IPS-18a (cell line): Measurements from ENCODE around the gene WNT2.
"Not testable (repeated sequence)": the region's sequence is repeated elsewhere in the genome, so short reads cannot be mapped to it uniquely, and the experiment has no call there.

Source experiments
- H3K27ac ChIP-seq: one replicate; pipeline ENCODE4 v1.5.1; 2013; ENCODE audit warnings: low read length
- H3K27me3 ChIP-seq: one replicate; pipeline ENCODE4 v1.6.1; 2013; ENCODE audit warnings: mild to moderate bottlenecking, low read length; ENCODE audit not compliant: control insufficient read depth, insufficient read depth
- H3K36me3 ChIP-seq: one replicate; pipeline ENCODE4 v1.6.1; 2013; ENCODE audit warnings: low read depth, low read length; ENCODE audit not compliant: control insufficient read depth
- H3K4me1 ChIP-seq: one replicate; pipeline ENCODE4 v1.6.1; 2013; ENCODE audit warnings: low read depth, low read length; ENCODE audit not compliant: control insufficient read depth
- H3K4me3 ChIP-seq: one replicate; pipeline ENCODE4 v1.5.1; 2013; ENCODE audit warnings: low read length
- H3K9ac ChIP-seq: one replicate; pipeline ENCODE4 v1.6.1; 2013; ENCODE audit warnings: mild to moderate bottlenecking, low read length, moderate library complexity
- H3K9me3 ChIP-seq: one replicate; pipeline ENCODE4 v1.6.1; 2013; ENCODE audit warnings: low read depth, low read length; ENCODE audit not compliant: control insufficient read depth

WNT2 gene

GRCh38 chr7:117251687-117252086 is 71.2 kb downstream of the WNT2 start:
- no peaks in the 10 kb centered on the region for H3K9me3 ChIP-seq
- H3K36me3 ChIP-seq: no peaks in the 10 kb centered on the region
- no peak overlapping the region for H3K27ac ChIP-seq
- H3K9ac ChIP-seq: no peak overlapping the region
- H3K27me3 ChIP-seq: no peaks in the 10 kb centered on the region
- H3K4me3 ChIP-seq: no peak overlapping the region
- no peaks in the 10 kb centered on the region for H3K4me1 ChIP-seq

- no peak overlapping the region for H3K4me3 ChIP-seq
- no peaks in the 10 kb centered on the region for H3K9me3 ChIP-seq
- H3K36me3 ChIP-seq: no peaks in the 10 kb centered on the region
- no peaks in the 10 kb centered on the region for H3K4me1 ChIP-seq
- no peak overlapping the region for H3K9ac ChIP-seq
- no peaks in the 10 kb centered on the region for H3K27me3 ChIP-seq
- no peak overlapping the region for H3K27ac ChIP-seq
Observed at GRCh38 chr7:117250801-117251200, 72.1 kb downstream of the WNT2 start.

- H3K4me1 ChIP-seq: no peaks in the 10 kb centered on the region
- no peaks in the 10 kb centered on the region for H3K27me3 ChIP-seq
Observed at GRCh38 chr7:117250245-117250644, 72.6 kb downstream of the WNT2 start.

GRCh38 chr7:117249696-117250095 is 73.2 kb downstream of the WNT2 start:
- no peaks in the 10 kb centered on the region for H3K27me3 ChIP-seq

More at GRCh38 chr7:117250245-117250644, 72.6 kb downstream of the WNT2 start:
- Histone ChIP-seq H3K9me3 (peaks cover 1% of the 10 kb centered on the region), H3K36me3 (no peaks in the 10 kb centered on the region), H3K27ac (no peak overlapping the region), H3K9ac (no peak overlapping the region), H3K4me3 (no peak overlapping the region)

GRCh38 chr7:117248829-117249228 is 74.0 kb downstream of the WNT2 start:
- no peak overlapping the region for H3K4me3 ChIP-seq
- no peaks in the 10 kb centered on the region for H3K36me3 ChIP-seq
- H3K9me3 ChIP-seq: peaks cover 3% of the 10 kb centered on the region
- no peak overlapping the region for H3K9ac ChIP-seq
- no peaks in the 10 kb centered on the region for H3K4me1 ChIP-seq
- H3K27me3 ChIP-seq: no peaks in the 10 kb centered on the region
- no peak overlapping the region for H3K27ac ChIP-seq

More at GRCh38 chr7:117249696-117250095, 73.2 kb downstream of the WNT2 start:
- H3K4me3 ChIP-seq: no peak overlapping the region
- H3K4me1 ChIP-seq: no peaks in the 10 kb centered on the region
- peaks cover 3% of the 10 kb centered on the region for H3K9me3 ChIP-seq
- no peaks in the 10 kb centered on the region for H3K36me3 ChIP-seq
- H3K27ac ChIP-seq: no peak overlapping the region
- no peak overlapping the region for H3K9ac ChIP-seq

GRCh38 chr7:117247809-117248208 is 75.0 kb downstream of the WNT2 start:
- Histone ChIP-seq H3K9me3 (peaks cover 3% of the 10 kb centered on the region), H3K9ac (no peak overlapping the region), H3K4me1 (no peaks in the 10 kb centered on the region), H3K4me3 (no peak overlapping the region), H3K36me3 (no peaks in the 10 kb centered on the region), H3K27ac (no peak overlapping the region), H3K27me3 (no peaks in the 10 kb centered on the region)

- H3K9ac ChIP-seq, H3K4me3 ChIP-seq, H3K9me3 ChIP-seq, H3K36me3 ChIP-seq, H3K4me1 ChIP-seq, H3K27ac ChIP-seq, H3K27me3 ChIP-seq: not testable (repeated sequence)
Observed at GRCh38 chr7:117245703-117246102, 77.2 kb downstream of the WNT2 start.

GRCh38 chr7:117243390-117243789 is 79.5 kb downstream of the WNT2 start:
- no peaks in the 10 kb centered on the region for H3K36me3 ChIP-seq
- no peaks in the 10 kb centered on the region for H3K4me1 ChIP-seq
- H3K9ac ChIP-seq: no peak overlapping the region
- no peak overlapping the region for H3K27ac ChIP-seq
- H3K4me3 ChIP-seq: no peak overlapping the region
- no peaks in the 10 kb centered on the region for H3K27me3 ChIP-seq
- H3K9me3 ChIP-seq: peaks cover 3% of the 10 kb centered on the region

- Histone ChIP-seq H3K9ac (no peak overlapping the region), H3K4me1 (no peaks in the 10 kb centered on the region), H3K4me3 (no peak overlapping the region), H3K36me3 (no peaks in the 10 kb centered on the region), H3K27me3 (no peaks in the 10 kb centered on the region), H3K9me3 (peaks cover 3% of the 10 kb centered on the region), H3K27ac (no peak overlapping the region)
Observed at GRCh38 chr7:117241088-117241487, 81.8 kb downstream of the WNT2 start.

GRCh38 chr7:117238937-117239336 is 83.9 kb downstream of the WNT2 start:
- no peaks in the 10 kb centered on the region for H3K36me3 ChIP-seq
- no peaks in the 10 kb centered on the region for H3K27me3 ChIP-seq
- no peak overlapping the region for H3K9ac ChIP-seq
- no peak overlapping the region for H3K27ac ChIP-seq
- no peaks in the 10 kb centered on the region for H3K4me1 ChIP-seq
- no peak overlapping the region for H3K4me3 ChIP-seq
- no peaks in the 10 kb centered on the region for H3K9me3 ChIP-seq

GRCh38 chr7:117238472-117238871 is 84.4 kb downstream of the WNT2 start:
- Histone ChIP-seq H3K9ac (no peak overlapping the region), H3K27ac (no peak overlapping the region), H3K27me3 (no peaks in the 10 kb centered on the region), H3K9me3 (no peaks in the 10 kb centered on the region), H3K4me1 (no peaks in the 10 kb centered on the region), H3K4me3 (no peak overlapping the region), H3K36me3 (no peaks in the 10 kb centered on the region)

GRCh38 chr7:117237646-117238045 is 85.2 kb downstream of the WNT2 start:
- Histone ChIP-seq H3K9ac (no peak overlapping the region), H3K27ac (no peak overlapping the region), H3K9me3 (no peaks in the 10 kb centered on the region), H3K4me1 (no peaks in the 10 kb centered on the region), H3K36me3 (no peaks in the 10 kb centered on the region), H3K4me3 (no peak overlapping the region), H3K27me3 (no peaks in the 10 kb centered on the region)
